PC-9 (cell line): ENCODE measurements around the gene INVS. TPM values are rescaled to one million over a fixed set of nuclear protein-coding genes. Genes with fewer than 3 reads are reported as not detected.

ENCODE experiments used
- BruUV-seq: library from RNA; stranded (reverse); fragments of 400-500 nt; replicated peaks from 2 replicates; lab custom pipeline; 2021; lab: Mats Ljungman, UMichigan
- CTCF ChIA-PET: fragments of 300-600 bp; sonication (Branson Sonifier 250); formaldehyde crosslinking; loops from one replicate; lab custom pipeline; 2022; ENCODE audit warnings: antibody characterized with exemption; lab: Charles Lee
- POLR2A ChIA-PET: fragments of 300-600 bp; sonication (Branson Sonifier 250); formaldehyde crosslinking; loops from one replicate; lab custom pipeline; 2022; ENCODE audit warnings: antibody characterized with exemption; ENCODE audit not compliant: unreplicated experiment; lab: Charles Lee
- DNase-seq, 2 experiments: peaks; one replicate each; pipeline versions ENCODE4 v3.0.0 to v3.0.0-alpha.2; 2015 to 2022; ENCODE audit warnings: mixed read lengths in 1 of 2
- H2AFZ ChIP-seq: fragments of 200-600 bp; sonication (generic); 2 replicates; pipeline ENCODE4 v1.8.1; 2017; ENCODE audit warnings: antibody characterized with exemption
- H3F3A ChIP-seq: fragments of 200-600 bp; sonication (generic); 2 replicates; pipeline ENCODE4 v1.8.1; 2017; ENCODE audit warnings: antibody characterized with exemption, mild to moderate bottlenecking, low read depth; ENCODE audit not compliant: insufficient read depth
- H3K27ac ChIP-seq: fragments of 200-600 bp; sonication (generic); 2 replicates; pipeline ENCODE4 v1.6.1; 2016; ENCODE audit warnings: mixed run types
- H3K27me3 ChIP-seq: fragments of 200-600 bp; sonication (generic); 2 replicates; pipeline ENCODE4 v1.6.1; 2016; ENCODE audit warnings: low read depth, mixed run types; ENCODE audit not compliant: insufficient read depth
- H3K36me3 ChIP-seq: fragments of 200-600 bp; sonication (generic); 2 replicates; pipeline ENCODE4 v1.6.1; 2016; ENCODE audit warnings: low read depth, mixed run types
- H3K4me1 ChIP-seq: fragments of 200-600 bp; sonication (generic); replicated peaks from 2 replicates; pipeline ENCODE4 v1.6.1; 2016; ENCODE audit warnings: mixed run types; ENCODE audit not compliant: insufficient read depth
- H3K4me2 ChIP-seq: fragments of 200-600 bp; sonication (generic); 2 replicates; pipeline ENCODE4 v1.6.1; 2017; ENCODE audit warnings: mixed run types
- H3K4me3 ChIP-seq: fragments of 200-600 bp; sonication (generic); 2 replicates; pipeline ENCODE4 v1.6.1; 2016; ENCODE audit warnings: mixed run types
- H3K79me2 ChIP-seq: fragments of 200-600 bp; sonication (generic); 2 replicates; pipeline ENCODE4 v1.6.1; 2017; ENCODE audit warnings: low read depth, mixed run types
- H3K9me2 ChIP-seq: fragments of 200-600 bp; sonication (generic); 2 replicates; pipeline ENCODE4 v1.8.1; 2017; ENCODE audit warnings: mild to moderate bottlenecking; ENCODE audit not compliant: insufficient read depth
- H3K9me3 ChIP-seq: fragments of 200-600 bp; sonication (generic); 2 replicates; pipeline ENCODE4 v1.8.1; 2016; ENCODE audit warnings: low read depth; ENCODE audit not compliant: insufficient read depth
- H4K20me1 ChIP-seq: fragments of 200-600 bp; sonication (generic); 2 replicates; pipeline ENCODE4 v1.8.1; 2017; ENCODE audit not compliant: insufficient read depth
- EZH2 ChIP-seq: fragments of 200-600 bp; sonication (generic); IDR thresholded peaks from 2 replicates; pipeline ENCODE4 v1.8.0; 2017; ENCODE audit warnings: antibody characterized with exemption, low read depth
- intact Hi-C: fragments of 100-400 bp; cut with micrococcal nuclease; formaldehyde crosslinking; loops from one replicate; pipeline ENCODE4 v1.10.0; 2022; ENCODE audit not compliant: unreplicated experiment
- total RNA-seq: library from RNA; stranded (reverse); gene quantifications from 2 replicates; pipeline ENCODE4 v1.2.3, GENCODE V29; 2021
- TF ChIP-seq, protein P1 (sequence below): fragments of 200-600 bp; sonication (generic); conservative IDR thresholded peaks from 2 replicates; pipeline ENCODE4 v1.6.1; 2017; ENCODE audit warnings: mixed run types, antibody characterized with exemption, mild to moderate bottlenecking, moderate library complexity

INVS gene
- total RNA-seq, 1 experiment from 2014 or later: 24.0 TPM

DNA sequence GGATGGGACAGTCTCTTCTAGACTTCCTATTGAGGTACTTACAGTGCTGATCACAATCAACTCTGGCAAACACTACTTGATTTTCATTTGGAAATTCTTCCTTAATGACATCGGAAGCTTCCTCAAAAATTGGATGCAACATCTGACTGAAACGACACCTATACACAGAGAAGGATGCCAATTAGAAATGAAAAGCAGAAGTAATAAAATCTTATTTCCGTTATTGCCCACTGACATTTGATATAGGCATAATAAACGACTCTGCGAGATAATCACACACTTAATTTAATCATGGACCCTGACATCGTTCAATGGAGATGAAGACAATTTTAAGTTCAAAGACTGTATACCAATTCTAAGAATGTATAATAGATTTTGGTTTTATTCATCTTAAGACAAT, 46.7 kb upstream of the INVS start:
- Histone ChIP-seq H3K9me2 (no peaks in the 10 kb centered on the region), H3K4me1 (no peaks in the 10 kb centered on the region), H3K9me3 (no peaks in the 10 kb centered on the region), H3K79me2 (peaks cover 4% of the 10 kb centered on the region; the same call in 1 of the 2 replicates), H3K36me3 (peaks cover 12% of the 10 kb centered on the region; the same call in 1 of the 2 replicates), H2AFZ (no peak overlapping the region), H3K4me3 (no peak overlapping the region), H3K27ac (no peak overlapping the region), H3K27me3 (no peaks in the 10 kb centered on the region), H4K20me1 (no peaks in the 10 kb centered on the region), H3K4me2 (no peak overlapping the region), H3F3A (no peaks in the 10 kb centered on the region)
- no peak for TF ChIP-seq EZH2
- TF ChIP-seq, protein P1, sequence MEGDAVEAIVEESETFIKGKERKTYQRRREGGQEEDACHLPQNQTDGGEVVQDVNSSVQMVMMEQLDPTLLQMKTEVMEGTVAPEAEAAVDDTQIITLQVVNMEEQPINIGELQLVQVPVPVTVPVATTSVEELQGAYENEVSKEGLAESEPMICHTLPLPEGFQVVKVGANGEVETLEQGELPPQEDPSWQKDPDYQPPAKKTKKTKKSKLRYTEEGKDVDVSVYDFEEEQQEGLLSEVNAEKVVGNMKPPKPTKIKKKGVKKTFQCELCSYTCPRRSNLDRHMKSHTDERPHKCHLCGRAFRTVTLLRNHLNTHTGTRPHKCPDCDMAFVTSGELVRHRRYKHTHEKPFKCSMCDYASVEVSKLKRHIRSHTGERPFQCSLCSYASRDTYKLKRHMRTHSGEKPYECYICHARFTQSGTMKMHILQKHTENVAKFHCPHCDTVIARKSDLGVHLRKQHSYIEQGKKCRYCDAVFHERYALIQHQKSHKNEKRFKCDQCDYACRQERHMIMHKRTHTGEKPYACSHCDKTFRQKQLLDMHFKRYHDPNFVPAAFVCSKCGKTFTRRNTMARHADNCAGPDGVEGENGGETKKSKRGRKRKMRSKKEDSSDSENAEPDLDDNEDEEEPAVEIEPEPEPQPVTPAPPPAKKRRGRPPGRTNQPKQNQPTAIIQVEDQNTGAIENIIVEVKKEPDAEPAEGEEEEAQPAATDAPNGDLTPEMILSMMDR: no peak
- intact Hi-C loops: no loop called here
- POLR2A ChIA-PET: interaction anchor here (0.6 kb wide), 1 partner anchor 224 kb away, joined by 7 read pairs; no protein-coding TSS in a partner anchor
- no TSS peak for BruUV-seq
- CTCF ChIA-PET: no interaction called here
- DNase-seq: no peak

DNA sequence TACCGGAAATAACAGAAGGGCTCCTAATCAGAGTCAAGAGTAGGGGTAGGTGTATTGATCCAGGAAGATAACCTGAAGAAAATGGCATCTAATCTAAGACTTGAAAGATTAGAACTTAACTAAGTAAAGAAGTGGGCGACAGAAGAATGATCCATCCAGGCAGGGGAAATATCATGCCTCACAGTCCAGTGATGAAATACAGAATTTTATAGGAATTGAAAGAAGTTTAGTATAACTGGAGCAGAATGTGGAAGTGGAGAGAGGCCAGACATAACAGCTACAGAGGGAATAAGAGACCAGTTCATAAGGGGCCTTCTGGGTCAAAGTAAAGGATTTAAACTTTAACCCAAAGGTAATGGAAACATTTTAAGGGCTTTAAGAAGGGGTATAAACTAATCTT, 42.5 kb upstream of the INVS start:
- TF ChIP-seq, protein P1: no peak
- no peak for TF ChIP-seq EZH2
- no peaks in the 10 kb centered on the region for H3K9me3 ChIP-seq

GRCh38 chr9:100057624-100058023, 41.4 kb upstream of the INVS start:
- ChIA-PET CTCF (no interaction called here), POLR2A (no interaction called here)
- TF ChIP-seq, protein P1: no peak
- TF ChIP-seq EZH2: no peak
- Histone ChIP-seq H2AFZ (no peak overlapping the region), H3K27ac (no peak overlapping the region), H3K4me2 (no peak overlapping the region), H3K9me3 (no peaks in the 10 kb centered on the region), H3K9me2 (0 out of 2 replicates have a peak, but pooled peaks cover 4% of the 10 kb centered on the region), H3K27me3 (no peaks in the 10 kb centered on the region), H3K79me2 (0 out of 2 replicates have a peak, but pooled peaks cover 11% of the 10 kb centered on the region), H3K4me3 (no peak overlapping the region), H3K36me3 (0 out of 2 replicates have a peak, but pooled peaks cover 5% of the 10 kb centered on the region), H3K4me1 (no peaks in the 10 kb centered on the region), H3F3A (no peaks in the 10 kb centered on the region), H4K20me1 (peaks cover 19% of the 10 kb centered on the region)
- intact Hi-C loops: no loop called here
- no peak for DNase-seq
- no TSS peak for BruUV-seq

More for the DNA sequence above, 42.5 kb upstream of the INVS start:
- intact Hi-C loops: no loop called here
- ChIA-PET CTCF (no interaction called here), POLR2A (no interaction called here)
- no peak for DNase-seq
- Histone ChIP-seq H3K27ac (no peak overlapping the region), H3K4me1 (no peaks in the 10 kb centered on the region), H3K4me2 (no peak overlapping the region), H3F3A (no peaks in the 10 kb centered on the region), H3K4me3 (no peak overlapping the region), H3K27me3 (no peaks in the 10 kb centered on the region), H4K20me1 (peaks cover 15% of the 10 kb centered on the region), H3K36me3 (peaks cover 7% of the 10 kb centered on the region; the same call in 1 of the 2 replicates), H3K79me2 (0 out of 2 replicates have a peak, but pooled peaks cover 8% of the 10 kb centered on the region), H2AFZ (no peak overlapping the region), H3K9me2 (no peaks in the 10 kb centered on the region)
- no TSS peak for BruUV-seq
